HG02623 (cell line): ENCODE data around the gene SLC41A3.

Experiments
- ATAC-seq: cut with Tn5 transposase; IDR thresholded peaks from one replicate; pipeline ENCODE4 v1.9.1; 2021; ENCODE audit warnings: moderate library complexity; ENCODE audit not compliant: unreplicated experiment

The SLC41A3 gene

GRCh38 chr3:126083913-126084767 is at the start of gene SLC41A3:
SLC41A3 (minus strand) TSS chr3:126084124; CDS start chr3:126068219, 15,905 bp downstream.
- ATAC-seq: peak; percentile 95

GRCh38 chr3:126133606-126134005 is 49.7 kb upstream of the SLC41A3 start:
- no peak for ATAC-seq

GRCh38 chr3:126132751-126133511 is 49.0 kb upstream of the SLC41A3 start:
- no peak for ATAC-seq

- ATAC-seq: no peak
Observed at GRCh38 chr3:126131881-126132750, 48.2 kb upstream of the SLC41A3 start.

GRCh38 chr3:126130981-126131745 is 47.2 kb upstream of the SLC41A3 start:
- ATAC-seq: no peak

GRCh38 chr3:126130081-126130855 is 46.3 kb upstream of the SLC41A3 start:
- no peak for ATAC-seq

- ATAC-seq: no peak
Observed at GRCh38 chr3:126129398-126129891, 45.5 kb upstream of the SLC41A3 start.

- ATAC-seq: no peak
Observed at GRCh38 chr3:126128504-126129397, 44.8 kb upstream of the SLC41A3 start.

- ATAC-seq: no peak
Observed at GRCh38 chr3:126127904-126128303, 44.0 kb upstream of the SLC41A3 start.

GRCh38 chr3:126127452-126127851 is 43.5 kb upstream of the SLC41A3 start:
- ATAC-seq: no peak

GRCh38 chr3:126126811-126127431 is 43.0 kb upstream of the SLC41A3 start:
- ATAC-seq: no peak

- ATAC-seq: no peak
Observed at GRCh38 chr3:126126286-126126685, 42.4 kb upstream of the SLC41A3 start.

GRCh38 chr3:126125781-126126251 is 41.9 kb upstream of the SLC41A3 start:
- no peak for ATAC-seq

GRCh38 chr3:126125341-126125740 is 41.4 kb upstream of the SLC41A3 start:
- no peak for ATAC-seq

- no peak for ATAC-seq
Observed at GRCh38 chr3:126124896-126125295, 41.0 kb upstream of the SLC41A3 start.

GRCh38 chr3:126124148-126124868 is 40.4 kb upstream of the SLC41A3 start:
- ATAC-seq: no peak

GRCh38 chr3:126121632-126122031 is 37.7 kb upstream of the SLC41A3 start:
- ATAC-seq: no peak
